MM.1S (cell line): ENCODE measurements around the gene MS4A18.

Experiments
- DNase-seq: peaks from one replicate; pipeline ENCODE4 v3.0.0-alpha.2; 2015
- H2AFZ ChIP-seq: fragments of 300-600 bp; sonication (generic); 2 replicates; pipeline ENCODE4 v1.6.0; 2016; ENCODE audit warnings: antibody characterized with exemption, low read length
- H3F3A ChIP-seq: fragments of 300-600 bp; sonication (generic); 2 replicates; pipeline ENCODE4 v1.6.1; 2016; ENCODE audit warnings: mild to moderate bottlenecking, antibody characterized with exemption, low read length, moderate library complexity, mixed read lengths; ENCODE audit not compliant: insufficient read depth
- H3K27ac ChIP-seq: fragments of 300-600 bp; sonication (generic); 2 replicates; pipeline ENCODE4 v1.5.1; 2016; ENCODE audit warnings: mild to moderate bottlenecking, low read length
- H3K27me3 ChIP-seq: fragments of 300-600 bp; sonication (generic); replicated peaks from 2 replicates; pipeline ENCODE4 v1.6.0; 2016; ENCODE audit warnings: low read length; ENCODE audit not compliant: insufficient read depth
- H3K36me3 ChIP-seq: fragments of 300-600 bp; sonication (generic); replicated peaks from 2 replicates; pipeline ENCODE4 v1.6.1; 2016; ENCODE audit warnings: mild to moderate bottlenecking, low read length, mixed read lengths; ENCODE audit not compliant: insufficient read depth
- H3K4me1 ChIP-seq: fragments of 300-600 bp; sonication (generic); 2 replicates; pipeline ENCODE4 v1.6.1; 2016; ENCODE audit warnings: low read length, mixed read lengths
- H3K4me2 ChIP-seq: fragments of 300-600 bp; sonication (generic); 2 replicates; pipeline ENCODE4 v1.6.0; 2016; ENCODE audit warnings: low read depth, low read length
- H3K4me3 ChIP-seq: fragments of 300-600 bp; sonication (generic); 2 replicates; pipeline ENCODE4 v1.5.1; 2016; ENCODE audit warnings: low read length, mixed read lengths
- H3K79me2 ChIP-seq: fragments of 300-600 bp; sonication (generic); 2 replicates; pipeline ENCODE4 v1.6.1; 2016; ENCODE audit warnings: mixed run types, low read length, mixed read lengths
- H3K9ac ChIP-seq: fragments of 300-600 bp; sonication (generic); 2 replicates; pipeline ENCODE4 v1.6.1; 2016; ENCODE audit warnings: low read length, mixed read lengths
- H3K9me2 ChIP-seq: fragments of 300-600 bp; sonication (generic); replicated peaks from 2 replicates; pipeline ENCODE4 v1.6.1; 2016; ENCODE audit warnings: mild to moderate bottlenecking, low read length, mixed read lengths; ENCODE audit not compliant: insufficient read depth
- H3K9me3 ChIP-seq: fragments of 300-600 bp; sonication (generic); replicated peaks from 2 replicates; pipeline ENCODE4 v1.6.1; 2016; ENCODE audit warnings: mild to moderate bottlenecking, low read length, mixed read lengths; ENCODE audit not compliant: insufficient read depth
- H4K20me1 ChIP-seq: fragments of 300-600 bp; sonication (generic); 2 replicates; pipeline ENCODE4 v1.6.1; 2016; ENCODE audit warnings: mild to moderate bottlenecking, low read length, moderate library complexity, mixed read lengths; ENCODE audit not compliant: insufficient read depth
- CTCF ChIP-seq: fragments of 300-600 bp; sonication (generic); IDR thresholded peaks from 2 replicates; pipeline ENCODE4 v1.5.1; 2016; ENCODE audit warnings: antibody characterized with exemption, low read length, mixed read lengths
- EZH2 ChIP-seq: fragments of 300-600 bp; sonication (generic); optimal IDR thresholded peaks from 2 replicates; pipeline ENCODE3; 2017; ENCODE audit warnings: low read depth, mild to moderate bottlenecking, antibody characterized with exemption, low read length, mixed read lengths
- EZH2phosphoT487 ChIP-seq: fragments of 300-600 bp; sonication (generic); IDR thresholded peaks from 2 replicates; pipeline ENCODE4 v1.6.1; 2018; ENCODE audit warnings: antibody characterized with exemption, low read length

The MS4A18 gene

GRCh38 chr11:60783911-60784310 lies 59.4 kb downstream of the MS4A18 start:
- Histone ChIP-seq H3K9me3 (no peaks in the 10 kb centered on the region), H3K36me3 (no peaks in the 10 kb centered on the region), H3K27ac (no peak overlapping the region), H3K9me2 (no peaks in the 10 kb centered on the region), H3K4me2 (no peak overlapping the region), H3K79me2 (no peaks in the 10 kb centered on the region), H4K20me1 (no peaks in the 10 kb centered on the region), H2AFZ (no peak overlapping the region), H3K27me3 (no peaks in the 10 kb centered on the region), H3K4me1 (no peaks in the 10 kb centered on the region), H3K4me3 (no peak overlapping the region), H3K9ac (no peak overlapping the region), H3F3A (no peaks in the 10 kb centered on the region)
- no peak for DNase-seq
- no peak for TF ChIP-seq EZH2
- no peak for TF ChIP-seq CTCF
- TF ChIP-seq EZH2phosphoT487, result no peak

- Histone ChIP-seq H3K9ac (no peak within 1 kb of the TSS), H3F3A (no peaks in the 10 kb centered on the region), H2AFZ (no peak within 1 kb of the TSS), H3K4me3 (no peak within 1 kb of the TSS), H3K27ac (no peak within 1 kb of the TSS), H3K9me2 (no peaks in the 10 kb centered on the region), H3K4me1 (no peaks in the 10 kb centered on the region), H3K4me2 (no peak within 1 kb of the TSS), H4K20me1 (no peaks in the 10 kb centered on the region), H3K79me2 (no peaks in the 10 kb centered on the region), H3K27me3 (no peaks in the 10 kb centered on the region), H3K36me3 (no peaks in the 10 kb centered on the region), H3K9me3 (no peaks in the 10 kb centered on the region)
- no peak for DNase-seq
- TF ChIP-seq CTCF (no peak), EZH2 (no peak), EZH2phosphoT487 (no peak)
These were observed 60.6 kb downstream of the MS4A18 start, which contains the start of gene MS4A10 for GRCh38 chr11:60785136-60785535. Gene MS4A10 (plus strand): TSS chr11:60785333. CDS start chr11:60790336, 5,003 bp downstream.

- H3K79me2 ChIP-seq, result no peaks in the 10 kb centered on the region
- no peaks in the 10 kb centered on the region for H3K36me3 ChIP-seq
- no peak overlapping the region for H3K27ac ChIP-seq
- H3K9me2 ChIP-seq, result no peaks in the 10 kb centered on the region
- no peak overlapping the region for H3K4me2 ChIP-seq
- no peaks in the 10 kb centered on the region for H3K27me3 ChIP-seq
- H3K9ac ChIP-seq, result no peak overlapping the region
- DNase-seq, result no peak
- TF ChIP-seq EZH2 (no peak), EZH2phosphoT487 (no peak), CTCF (no peak)
- H3K4me3 ChIP-seq, result no peak overlapping the region
- no peaks in the 10 kb centered on the region for H3K9me3 ChIP-seq
- H4K20me1 ChIP-seq, result no peaks in the 10 kb centered on the region
- no peaks in the 10 kb centered on the region for H3K4me1 ChIP-seq
- no peaks in the 10 kb centered on the region for H3F3A ChIP-seq
- no peak overlapping the region for H2AFZ ChIP-seq
These were observed 61.4 kb downstream of the MS4A18 start for GRCh38 chr11:60785806-60786361.
